Fibroblast of lung (primary cell): ENCODE data around the gene PDE11A.

Source experiments
- EZH2 ChIP-seq: IDR thresholded peaks from 2 replicates; pipeline ENCODE4 v1.5.1; 2012; ENCODE audit warnings: low read length, control low read depth, mild to moderate bottlenecking; ENCODE audit errors: missing control alignments
- TF ChIP-seq, protein P1 (sequence below), 2 donors: IDR thresholded peaks in 1 of 2; conservative IDR thresholded peaks in 1 of 2; 1 replicate in 1 of 2; 2 replicates in 1 of 2; pipeline ENCODE4 v1.5.1; 2011 to 2012; ENCODE audit warnings: low read length in 2 of 2, control low read depth in 1 of 2, inconsistent platforms in 1 of 2, low read depth in 1 of 2, mild to moderate bottlenecking in 1 of 2

- TF ChIP-seq, protein P1, sequence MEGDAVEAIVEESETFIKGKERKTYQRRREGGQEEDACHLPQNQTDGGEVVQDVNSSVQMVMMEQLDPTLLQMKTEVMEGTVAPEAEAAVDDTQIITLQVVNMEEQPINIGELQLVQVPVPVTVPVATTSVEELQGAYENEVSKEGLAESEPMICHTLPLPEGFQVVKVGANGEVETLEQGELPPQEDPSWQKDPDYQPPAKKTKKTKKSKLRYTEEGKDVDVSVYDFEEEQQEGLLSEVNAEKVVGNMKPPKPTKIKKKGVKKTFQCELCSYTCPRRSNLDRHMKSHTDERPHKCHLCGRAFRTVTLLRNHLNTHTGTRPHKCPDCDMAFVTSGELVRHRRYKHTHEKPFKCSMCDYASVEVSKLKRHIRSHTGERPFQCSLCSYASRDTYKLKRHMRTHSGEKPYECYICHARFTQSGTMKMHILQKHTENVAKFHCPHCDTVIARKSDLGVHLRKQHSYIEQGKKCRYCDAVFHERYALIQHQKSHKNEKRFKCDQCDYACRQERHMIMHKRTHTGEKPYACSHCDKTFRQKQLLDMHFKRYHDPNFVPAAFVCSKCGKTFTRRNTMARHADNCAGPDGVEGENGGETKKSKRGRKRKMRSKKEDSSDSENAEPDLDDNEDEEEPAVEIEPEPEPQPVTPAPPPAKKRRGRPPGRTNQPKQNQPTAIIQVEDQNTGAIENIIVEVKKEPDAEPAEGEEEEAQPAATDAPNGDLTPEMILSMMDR (conservative IDR thresholded peaks at IDR 0.05 in 1 of 2, IDR thresholded peaks at IDR 0.05 in 1 of 2; ENCODE audit: low read depth in 1 of 2, low read length in 2 of 2), result no peak
- no peak for TF ChIP-seq EZH2
These were observed 178.0 kb downstream of the PDE11A start for GRCh38 chr2:177894546-177894945.
